GM21360 (cell line): Measurements from ENCODE around the gene FAM89B.
"Not testable (repeated sequence)": the region's sequence is repeated elsewhere in the genome, so short reads cannot be mapped to it uniquely, and the experiment has no call there.

Experiments
- ATAC-seq: cut with Tn5 transposase; IDR thresholded peaks from one replicate; pipeline ENCODE4 v1.9.1; 2021; ENCODE audit warnings: mild to moderate bottlenecking, moderate library complexity; ENCODE audit not compliant: unreplicated experiment

The FAM89B gene

DNA sequence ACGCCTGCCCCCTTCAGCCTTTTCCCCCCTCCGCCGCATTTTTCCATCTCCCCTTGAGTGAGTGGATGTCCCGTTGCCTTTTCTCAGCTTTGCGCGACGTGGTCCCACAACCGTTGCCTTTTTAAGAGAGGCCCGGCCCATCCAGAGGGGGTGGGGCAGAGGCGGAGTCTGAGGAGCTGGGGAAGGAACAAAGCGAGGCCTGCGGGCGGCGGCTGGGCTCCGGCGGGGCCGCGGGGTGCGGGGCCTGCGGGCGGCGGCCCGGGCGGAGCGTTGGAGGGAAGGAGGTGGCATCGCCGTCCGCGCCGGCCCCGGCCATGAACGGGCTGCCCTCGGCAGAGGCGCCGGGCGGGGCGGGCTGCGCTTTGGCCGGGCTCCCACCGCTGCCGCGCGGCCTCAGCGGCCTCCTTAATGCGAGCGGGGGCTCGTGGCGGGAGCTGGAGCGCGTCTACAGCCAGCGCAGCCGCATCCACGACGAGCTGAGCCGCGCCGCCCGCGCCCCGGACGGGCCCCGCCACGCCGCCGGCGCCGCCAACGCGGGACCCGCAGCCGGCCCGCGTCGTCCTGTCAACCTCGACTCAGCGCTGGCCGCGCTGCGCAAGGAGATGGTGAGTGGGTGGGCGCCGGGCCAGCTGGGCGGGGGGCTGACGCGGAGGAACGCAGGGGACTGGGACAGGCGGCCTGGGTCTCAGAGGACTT lies at the start of gene FAM89B:
FAM89B (plus strand) TSS at position 183 of the 696 bp plus-strand sequence; CDS start at position 315, 132 bp downstream.
- ATAC-seq, result no peak

DNA sequence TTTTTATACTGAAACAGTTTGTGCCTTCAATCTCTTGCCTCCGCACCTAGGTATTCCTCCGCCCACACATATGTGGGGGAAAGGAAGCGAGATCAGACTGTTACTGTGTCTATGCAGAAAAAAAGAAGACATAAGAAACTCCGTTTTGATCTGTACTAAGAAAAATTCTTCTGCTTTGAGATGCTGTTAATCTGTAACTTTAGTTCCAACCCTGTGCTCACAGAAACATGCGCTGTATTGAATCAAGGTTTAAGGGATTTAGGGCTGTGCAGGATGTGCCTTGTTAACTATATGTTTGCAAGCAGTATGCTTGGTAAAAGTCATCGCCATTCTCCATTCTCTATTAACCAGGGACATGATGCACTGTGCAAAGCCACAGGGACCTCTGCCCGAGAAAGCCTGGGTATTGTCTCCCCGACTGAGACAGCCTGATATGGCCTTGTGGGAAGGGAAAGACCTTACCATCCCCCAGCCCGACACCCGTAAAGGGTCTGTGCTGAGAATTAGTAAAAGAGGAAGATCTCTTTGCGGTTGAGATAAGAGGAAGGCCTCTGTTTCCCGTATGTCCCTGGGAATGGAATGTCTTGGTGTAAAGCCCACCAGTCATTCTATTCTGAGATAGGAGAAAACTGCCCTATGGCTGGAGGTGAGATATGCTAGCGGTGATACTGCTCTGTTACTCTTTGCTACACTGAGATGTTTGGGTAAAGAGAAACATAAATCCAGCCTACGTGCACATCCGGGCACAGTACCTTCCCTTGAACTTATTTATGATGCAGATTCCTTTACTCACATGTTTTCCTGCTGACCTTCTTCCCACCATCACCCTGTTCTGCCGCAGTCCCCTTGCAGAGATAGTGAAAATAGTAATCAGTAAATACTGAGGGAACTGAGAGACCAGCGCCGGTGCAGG lies 49.4 kb upstream of the FAM89B start:
- ATAC-seq, result not testable (repeated sequence)

DNA sequence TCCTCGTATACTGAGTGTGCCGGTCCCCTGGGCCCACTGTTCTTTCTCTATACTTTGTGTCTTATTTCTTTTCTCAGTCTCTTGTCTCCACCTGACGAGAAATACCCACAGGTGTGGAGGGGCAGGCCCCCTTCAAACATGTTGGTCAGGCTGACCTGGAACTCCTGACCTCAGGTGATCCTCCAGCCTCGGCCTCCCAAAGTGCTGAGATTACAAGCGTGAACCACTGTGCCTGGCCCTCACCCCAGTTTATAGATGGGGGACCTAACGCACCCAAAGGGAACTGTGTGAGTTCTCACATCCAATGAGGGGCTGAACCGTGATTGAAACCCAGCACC lies 48.7 kb upstream of the FAM89B start:
- ATAC-seq, result not testable (repeated sequence)

DNA sequence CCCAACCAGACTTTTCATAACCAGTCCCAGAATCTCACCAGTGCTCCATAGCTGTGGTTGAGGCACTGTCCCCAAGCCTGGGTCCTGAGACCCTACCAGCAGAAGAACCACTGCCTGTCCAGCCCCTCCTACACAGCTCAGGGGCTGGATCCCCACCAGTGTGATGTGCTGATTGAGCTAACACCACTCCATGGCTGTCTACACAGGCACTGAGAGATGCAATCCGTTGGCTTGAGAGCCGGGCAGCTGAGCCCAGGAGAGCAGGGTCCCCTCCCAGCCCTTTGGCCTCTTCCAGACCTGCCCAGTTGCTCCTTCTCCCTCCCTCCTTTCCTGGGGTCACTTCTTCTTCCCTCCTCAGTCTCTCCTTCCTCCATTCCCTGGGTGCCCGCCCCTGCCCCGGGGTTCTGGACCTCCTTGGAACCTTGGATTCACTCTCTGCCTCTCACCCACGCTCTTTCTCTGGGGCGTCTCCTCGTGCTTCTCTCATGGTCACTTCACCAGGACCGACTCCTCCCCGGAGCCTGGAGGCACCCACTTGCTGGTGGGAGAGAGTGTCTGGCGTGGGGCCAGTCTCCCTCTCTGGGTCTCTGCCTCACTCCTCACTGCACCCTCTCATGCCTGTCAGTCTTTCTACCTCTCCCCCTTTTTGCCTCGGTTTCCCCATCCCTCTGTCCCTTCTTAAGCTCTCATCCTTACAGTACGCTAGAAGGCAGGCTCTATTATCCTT lies 48.2 kb upstream of the FAM89B start:
- ATAC-seq, result peak; percentile 7

DNA sequence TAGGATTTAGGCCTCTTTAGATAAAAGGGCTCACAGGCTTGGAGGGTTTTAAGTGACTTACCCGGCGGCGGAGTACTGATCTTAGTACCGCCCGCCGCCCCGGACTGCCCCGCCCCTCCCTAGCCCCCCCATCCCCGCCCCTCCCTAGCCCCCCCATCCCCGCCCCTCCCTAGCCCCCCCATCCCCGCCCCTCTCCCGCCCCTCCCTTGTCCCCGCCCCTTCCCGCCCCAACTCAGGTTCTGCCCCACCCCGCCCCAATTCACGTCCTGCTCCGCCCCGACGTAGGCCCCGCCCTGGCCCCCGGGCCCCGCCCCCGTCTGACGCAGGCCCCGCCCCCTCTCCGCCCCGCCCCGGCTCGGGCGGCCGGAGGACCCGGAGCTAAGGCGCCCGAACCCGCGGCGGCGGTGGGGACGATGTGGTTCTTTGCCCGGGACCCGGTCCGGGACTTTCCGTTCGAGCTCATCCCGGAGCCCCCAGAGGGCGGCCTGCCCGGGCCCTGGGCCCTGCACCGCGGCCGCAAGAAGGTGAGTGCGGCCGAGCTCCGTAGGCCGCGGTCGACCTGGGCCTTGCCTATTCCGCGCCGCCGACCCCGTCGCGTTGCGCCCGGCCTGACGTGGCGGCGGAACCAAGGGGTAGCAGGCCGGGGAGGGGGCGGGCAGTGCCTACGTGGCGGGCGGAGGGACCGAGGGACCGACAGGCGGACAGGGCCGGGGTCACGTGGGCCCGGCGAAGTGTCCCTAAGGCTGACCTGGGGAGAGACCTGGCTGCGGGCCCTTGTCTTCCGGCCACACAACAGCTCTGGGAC lies 47.4 kb upstream of the FAM89B start, which contains the start of gene SCYL1:
SCYL1 (plus strand) TSS at position 343 of the 805 bp plus-strand sequence; CDS start at position 414, 71 bp downstream.
- ATAC-seq, result peak; percentile 54

DNA sequence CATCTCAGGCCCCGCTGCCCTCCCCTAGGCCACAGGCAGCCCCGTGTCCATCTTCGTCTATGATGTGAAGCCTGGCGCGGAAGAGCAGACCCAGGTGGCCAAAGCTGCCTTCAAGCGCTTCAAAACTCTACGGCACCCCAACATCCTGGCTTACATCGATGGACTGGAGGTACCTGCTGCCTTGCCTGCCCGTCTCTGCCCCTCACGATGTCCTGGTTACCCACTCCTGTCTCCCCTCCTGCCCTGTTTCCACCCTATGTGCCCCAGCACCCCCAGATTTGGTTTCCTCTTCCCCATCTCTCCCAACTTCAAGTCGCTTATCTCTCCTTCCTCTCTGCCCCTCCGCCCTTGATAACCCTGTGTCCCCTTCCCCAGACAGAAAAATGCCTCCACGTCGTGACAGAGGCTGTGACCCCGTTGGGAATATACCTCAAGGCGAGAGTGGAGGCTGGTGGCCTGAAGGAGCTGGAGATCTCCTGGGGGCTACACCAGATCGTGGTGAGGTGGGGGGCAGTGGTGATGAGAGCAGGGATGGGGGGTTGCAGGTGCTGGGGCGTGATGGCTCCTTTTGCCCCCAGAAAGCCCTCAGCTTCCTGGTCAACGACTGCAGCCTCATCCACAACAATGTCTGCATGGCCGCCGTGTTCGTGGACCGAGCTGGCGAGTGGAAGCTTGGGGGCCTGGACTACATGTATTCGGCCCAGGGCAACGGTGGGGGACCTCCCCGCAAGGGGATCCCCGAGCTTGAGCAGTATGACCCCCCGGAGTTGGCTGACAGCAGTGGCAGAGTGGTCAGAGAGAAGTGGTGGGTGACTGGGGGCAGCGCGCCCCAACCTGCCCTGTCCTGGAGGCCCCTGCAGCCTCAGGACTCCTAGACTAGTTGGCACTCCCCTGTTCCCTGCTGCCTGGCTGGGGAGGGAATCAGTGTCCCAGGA lies 46.5 kb upstream of the FAM89B start:
- ATAC-seq, result no peak

DNA sequence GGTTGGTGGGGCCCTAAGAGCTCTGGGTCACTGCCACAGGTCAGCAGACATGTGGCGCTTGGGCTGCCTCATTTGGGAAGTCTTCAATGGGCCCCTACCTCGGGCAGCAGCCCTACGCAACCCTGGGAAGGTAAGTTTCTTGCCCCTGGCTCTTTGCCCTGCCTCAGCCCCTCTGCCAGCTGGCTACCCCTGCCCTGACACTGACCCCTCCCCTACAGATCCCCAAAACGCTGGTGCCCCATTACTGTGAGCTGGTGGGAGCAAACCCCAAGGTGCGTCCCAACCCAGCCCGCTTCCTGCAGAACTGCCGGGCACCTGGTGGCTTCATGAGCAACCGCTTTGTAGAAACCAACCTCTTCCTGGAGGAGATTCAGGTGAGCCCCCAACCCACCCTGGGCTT lies 45.6 kb upstream of the FAM89B start:
- ATAC-seq, result no peak

DNA sequence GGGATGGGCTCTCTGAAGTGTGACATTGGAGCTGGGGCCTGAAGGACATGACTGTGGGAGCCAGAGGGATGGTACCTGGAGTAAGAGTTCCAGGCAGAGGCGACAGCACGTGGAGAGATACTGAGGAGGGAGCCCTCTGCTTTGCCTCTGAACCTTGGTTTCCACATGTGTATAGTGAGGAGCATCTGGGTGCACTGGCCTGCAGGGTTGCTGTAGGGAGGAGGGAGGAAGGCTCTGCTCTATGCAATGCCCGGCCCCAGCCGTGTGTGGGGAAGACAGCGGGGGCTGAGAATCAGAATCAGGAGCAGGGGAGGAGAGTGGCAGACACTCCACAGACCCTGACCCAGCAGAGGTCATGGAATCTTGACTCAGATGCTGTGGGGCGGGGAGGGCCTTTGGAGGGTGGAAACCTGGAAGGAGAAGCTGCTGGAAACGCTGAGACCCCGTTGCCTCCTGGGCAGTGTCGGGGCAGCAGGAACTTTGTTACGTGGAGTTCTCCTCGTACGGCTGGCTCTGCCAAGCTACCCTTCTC lies 43.5 kb upstream of the FAM89B start:
- no peak for ATAC-seq

DNA sequence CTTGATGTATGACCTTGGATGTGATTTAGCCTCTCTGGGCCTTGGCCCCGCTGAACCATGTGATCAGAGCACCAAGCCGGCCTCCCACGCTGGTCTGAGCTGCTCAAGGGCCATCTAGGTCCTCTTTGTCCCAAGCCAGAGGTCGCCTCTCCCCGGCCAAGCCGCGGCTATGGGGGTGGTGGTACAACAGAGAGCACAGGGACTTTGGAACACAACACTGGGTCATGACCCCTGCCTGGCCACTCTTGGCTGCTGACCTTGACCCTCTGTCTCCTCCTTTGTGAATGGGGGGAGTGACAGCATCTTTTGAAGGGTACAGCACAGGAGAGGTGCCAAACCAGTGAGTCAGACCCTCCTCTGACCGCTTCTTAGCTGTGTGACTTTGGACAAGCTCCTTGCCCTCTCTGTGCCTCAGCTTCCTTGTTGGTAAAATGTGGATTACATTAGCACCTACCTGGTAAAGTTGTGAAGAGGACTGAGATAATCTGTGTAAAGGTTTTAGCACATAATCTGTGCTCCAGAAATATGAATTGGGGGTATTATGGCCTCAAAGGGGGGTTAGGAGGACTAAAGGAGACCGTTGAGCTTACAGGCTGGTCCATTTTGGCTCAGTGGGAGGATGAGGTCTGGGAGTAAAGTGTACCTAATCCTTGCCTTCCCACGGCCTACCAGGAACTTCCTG lies 42.7 kb upstream of the FAM89B start:
- no peak for ATAC-seq

DNA sequence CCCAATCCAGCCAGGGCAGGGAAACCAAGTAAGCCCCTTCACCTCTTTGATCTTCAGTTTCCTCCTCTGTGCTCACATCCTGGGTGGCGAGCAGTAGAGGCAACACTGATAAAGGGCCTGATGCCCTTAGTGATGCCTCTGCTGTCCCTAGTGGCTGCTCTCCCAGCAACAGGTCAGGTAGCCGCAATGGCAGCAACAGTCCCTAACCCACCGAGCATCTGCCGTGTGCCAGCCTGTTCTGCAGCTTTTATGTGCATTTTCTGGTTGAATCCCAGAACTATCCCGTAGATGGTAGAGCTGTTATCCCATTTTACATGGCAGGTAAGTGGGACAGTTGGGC lies 42.2 kb upstream of the FAM89B start:
- ATAC-seq, result no peak

DNA sequence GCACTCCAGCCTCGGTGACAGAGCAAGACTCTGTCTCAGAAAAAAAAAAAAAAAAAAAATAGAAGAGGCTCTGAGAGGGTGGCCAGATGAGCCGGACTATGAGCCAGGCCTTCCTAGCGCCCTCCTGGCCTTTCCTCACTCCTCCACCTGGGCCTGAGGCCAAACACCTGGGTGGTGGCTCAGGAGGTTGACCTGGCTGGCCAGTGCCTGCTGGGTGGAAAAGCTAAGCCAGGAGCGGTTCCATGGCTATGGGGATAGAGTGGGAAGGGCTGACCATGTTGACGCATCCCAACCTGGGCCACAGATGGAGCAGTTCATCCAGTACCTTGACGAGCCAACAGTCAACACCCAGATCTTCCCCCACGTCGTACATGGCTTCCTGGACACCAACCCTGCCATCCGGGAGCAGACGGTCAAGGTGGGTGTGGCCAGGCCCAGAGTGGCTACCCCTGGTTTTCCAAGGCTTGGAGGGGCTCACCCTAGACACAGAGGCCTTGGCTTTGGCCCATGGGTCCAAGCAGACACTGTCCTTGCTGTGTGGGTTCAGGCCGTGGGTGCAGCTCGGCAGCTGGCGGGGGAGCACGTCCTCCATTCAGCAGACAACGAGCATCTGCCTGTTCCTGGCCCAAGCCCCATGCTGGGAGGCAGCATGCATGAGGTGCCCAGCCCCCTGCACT lies 39.8 kb upstream of the FAM89B start:
- ATAC-seq, result no peak

DNA sequence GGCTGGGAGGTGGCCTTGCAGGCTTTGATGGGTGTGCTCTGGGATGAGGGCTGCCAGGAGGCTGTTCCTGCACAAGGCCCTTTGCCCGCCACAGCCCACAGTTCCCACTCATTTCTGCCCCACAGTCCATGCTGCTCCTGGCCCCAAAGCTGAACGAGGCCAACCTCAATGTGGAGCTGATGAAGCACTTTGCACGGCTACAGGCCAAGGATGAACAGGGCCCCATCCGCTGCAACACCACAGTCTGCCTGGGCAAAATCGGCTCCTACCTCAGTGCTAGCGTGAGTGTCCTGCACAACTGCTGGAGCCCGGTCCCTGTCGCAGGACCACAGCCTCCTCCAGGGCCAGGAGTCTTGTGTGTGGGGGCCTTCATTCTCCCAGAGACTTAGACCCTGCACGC lies 37.2 kb upstream of the FAM89B start:
- ATAC-seq, result no peak

DNA sequence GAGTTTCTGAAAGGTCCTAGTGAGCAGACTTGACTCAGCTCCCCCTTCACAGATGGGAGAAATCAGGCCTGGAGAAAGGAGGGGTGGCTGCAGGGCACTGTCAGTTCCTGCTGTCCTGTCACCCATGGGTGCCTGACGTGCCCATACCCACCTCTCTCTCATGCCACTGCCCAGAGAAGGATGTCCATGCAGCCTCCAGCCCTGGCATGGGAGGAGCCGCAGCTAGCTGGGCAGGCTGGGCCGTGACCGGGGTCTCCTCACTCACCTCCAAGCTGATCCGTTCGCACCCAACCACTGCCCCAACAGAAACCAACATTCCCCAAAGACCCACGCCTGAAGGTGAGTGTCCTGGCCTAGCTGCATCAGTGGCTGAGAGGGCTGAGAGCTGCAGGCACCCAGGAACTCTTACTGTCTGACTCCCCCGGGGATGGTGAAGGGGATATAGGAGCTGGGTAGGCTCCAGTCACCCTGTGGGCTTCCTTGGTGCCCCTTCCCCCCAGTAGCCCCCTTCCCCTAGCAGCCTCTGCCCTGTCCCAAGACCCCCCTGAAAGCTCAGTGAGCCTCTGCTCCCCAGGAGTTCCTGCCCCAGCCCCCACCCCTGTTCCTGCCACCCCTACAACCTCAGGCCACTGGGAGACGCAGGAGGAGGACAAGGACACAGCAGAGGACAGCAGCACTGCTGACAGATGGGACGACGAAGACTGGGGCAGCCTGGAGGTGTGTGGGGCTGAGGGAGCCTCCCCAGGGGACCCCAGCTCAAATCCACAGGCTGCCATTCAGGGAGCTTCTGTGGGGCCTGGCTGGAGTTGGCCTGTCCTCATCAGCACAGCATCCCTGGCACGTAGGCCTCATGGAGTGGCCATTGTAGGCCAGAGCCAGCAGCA lies 35.7 kb upstream of the FAM89B start:
- ATAC-seq, result no peak

DNA sequence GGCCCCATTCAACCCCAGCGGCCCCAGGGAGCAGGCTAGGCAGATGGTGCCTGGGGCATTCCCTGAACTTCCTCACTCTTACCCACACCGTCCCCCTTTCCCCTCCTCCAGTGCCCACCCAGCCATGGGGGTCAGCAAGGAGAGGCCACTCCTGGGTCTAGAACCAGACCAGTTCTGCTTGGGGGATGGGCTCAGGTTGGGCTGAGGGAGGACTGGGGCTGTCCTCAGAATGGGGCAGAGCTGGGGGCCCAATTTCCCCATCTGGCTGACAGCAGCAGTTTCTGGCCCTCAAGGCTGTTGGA lies 35.1 kb upstream of the FAM89B start:
- ATAC-seq, result no peak

DNA sequence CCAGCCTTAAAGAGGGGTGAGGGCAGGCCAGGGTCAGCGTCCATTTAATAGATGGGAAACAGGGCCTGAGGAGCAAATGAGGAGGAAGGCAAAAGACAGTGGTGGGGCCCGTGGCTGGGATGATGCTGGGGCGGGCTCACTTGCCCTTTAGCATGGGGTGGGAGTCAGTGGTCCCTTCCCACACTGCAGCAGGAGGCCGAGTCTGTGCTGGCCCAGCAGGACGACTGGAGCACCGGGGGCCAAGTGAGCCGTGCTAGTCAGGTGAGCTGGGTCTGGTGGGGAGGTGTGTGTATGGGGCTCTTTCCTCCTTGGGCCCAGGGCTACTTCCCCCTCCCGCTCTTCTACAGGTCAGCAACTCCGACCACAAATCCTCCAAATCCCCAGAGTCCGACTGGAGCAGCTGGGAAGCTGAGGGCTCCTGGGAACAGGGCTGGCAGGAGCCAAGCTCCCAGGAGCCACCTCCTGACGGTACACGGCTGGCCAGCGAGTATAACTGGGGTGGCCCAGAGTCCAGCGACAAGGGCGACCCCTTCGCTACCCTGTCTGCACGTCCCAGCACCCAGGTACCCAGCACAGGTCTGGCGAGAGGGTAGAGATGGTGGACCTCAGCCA lies 34.6 kb upstream of the FAM89B start:
- no peak for ATAC-seq

DNA sequence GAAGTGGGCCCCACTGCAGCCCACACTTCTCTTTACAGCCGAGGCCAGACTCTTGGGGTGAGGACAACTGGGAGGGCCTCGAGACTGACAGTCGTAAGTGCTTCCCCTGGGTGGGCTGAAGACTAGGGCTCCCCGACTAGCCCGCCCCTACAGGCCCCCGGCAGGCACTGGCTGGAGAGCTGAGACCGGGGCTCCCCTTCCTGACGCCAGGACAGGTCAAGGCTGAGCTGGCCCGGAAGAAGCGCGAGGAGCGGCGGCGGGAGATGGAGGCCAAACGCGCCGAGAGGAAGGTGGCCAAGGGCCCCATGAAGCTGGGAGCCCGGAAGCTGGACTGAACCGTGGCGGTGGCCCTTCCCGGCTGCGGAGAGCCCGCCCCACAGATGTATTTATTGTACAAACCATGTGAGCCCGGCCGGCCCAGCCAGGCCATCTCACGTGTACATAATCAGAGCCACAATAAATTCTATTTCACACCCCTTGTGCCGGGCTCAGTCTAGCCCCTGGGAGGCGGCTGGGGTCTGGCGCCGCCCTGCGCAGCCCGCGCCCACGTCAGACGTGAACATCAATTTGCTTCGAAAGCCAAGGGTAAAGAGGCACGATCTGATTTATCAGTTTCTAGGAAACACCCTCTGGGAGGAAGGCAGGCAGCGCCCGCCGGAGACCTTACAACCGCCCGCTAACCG lies 34.0 kb upstream of the FAM89B start:
- ATAC-seq, result no peak
